Amygdala (tissue), 56 donors: ENCODE measurements around the gene PANX2.
"Not testable (repeated sequence)": the region's sequence is repeated elsewhere in the genome, so short reads cannot be mapped to it uniquely, and the experiment has no call there.

ENCODE experiments used
- DNase-seq, 56 donors: peaks; one replicate each; lab custom pipeline; 2025; lab: John Stamatoyannopoulos, UW

Gene PANX2

DNA sequence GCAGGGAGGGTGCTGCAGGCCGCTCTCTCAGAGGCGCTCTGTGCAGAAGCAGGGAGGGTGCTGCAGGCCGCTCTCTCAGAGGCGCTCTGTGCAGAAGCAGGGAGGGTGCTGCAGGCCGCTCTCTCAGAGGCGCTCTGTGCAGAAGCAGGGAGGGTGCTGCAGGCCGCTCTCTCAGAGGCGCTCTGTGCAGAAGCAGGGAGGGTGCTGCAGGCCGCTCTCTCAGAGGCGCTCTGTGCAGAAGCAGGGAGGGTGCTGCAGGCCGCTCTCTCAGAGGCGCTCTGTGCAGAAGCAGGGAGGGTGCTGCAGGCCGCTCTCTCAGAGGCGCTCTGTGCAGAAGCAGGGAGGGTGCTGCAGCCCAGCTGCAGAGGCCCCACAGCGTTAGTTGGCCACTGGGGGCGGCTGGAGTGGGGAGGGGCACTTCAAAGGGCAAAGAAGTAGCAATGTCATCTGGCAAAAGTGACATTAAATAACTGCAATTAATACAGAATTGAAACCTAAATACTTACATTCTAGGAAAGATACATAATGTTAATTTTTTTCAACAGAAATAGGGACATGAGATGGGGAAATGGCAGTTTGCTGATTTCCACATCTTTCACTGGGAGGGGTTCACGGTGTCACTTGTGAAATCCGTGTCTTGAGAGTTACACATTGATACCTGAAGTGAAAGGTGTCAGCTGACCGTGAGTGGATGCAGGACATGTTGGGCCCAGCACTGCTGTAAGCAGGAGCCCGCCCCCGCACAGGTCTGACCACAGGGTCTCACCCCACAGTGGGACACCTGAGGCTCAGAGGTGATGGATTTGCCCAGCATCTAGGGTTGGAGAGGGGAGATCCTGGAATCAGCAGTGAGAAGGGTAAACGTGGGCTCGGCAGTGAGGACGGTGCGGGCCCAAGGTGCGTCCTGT lies 23.0 kb upstream of the PANX2 start:
- DNase-seq, result not testable (repeated sequence)

DNA sequence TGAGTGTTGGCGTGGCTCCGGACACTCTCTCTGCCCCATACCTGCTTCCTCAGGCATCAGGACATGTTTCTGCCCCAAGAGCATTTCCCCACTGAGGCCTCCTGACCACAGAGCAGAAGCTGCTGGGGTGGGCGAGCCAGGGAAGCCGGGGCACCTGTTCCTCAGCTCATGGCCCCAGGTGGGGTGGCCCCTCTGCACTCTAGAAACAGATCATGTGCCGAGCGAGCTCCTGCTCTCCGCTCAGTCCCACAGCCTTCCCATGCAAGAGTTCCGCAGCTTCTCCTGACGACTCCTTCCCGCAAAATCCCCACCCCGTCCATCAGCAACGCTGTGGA lies 22.4 kb upstream of the PANX2 start:
- DNase-seq, result no peak

DNA sequence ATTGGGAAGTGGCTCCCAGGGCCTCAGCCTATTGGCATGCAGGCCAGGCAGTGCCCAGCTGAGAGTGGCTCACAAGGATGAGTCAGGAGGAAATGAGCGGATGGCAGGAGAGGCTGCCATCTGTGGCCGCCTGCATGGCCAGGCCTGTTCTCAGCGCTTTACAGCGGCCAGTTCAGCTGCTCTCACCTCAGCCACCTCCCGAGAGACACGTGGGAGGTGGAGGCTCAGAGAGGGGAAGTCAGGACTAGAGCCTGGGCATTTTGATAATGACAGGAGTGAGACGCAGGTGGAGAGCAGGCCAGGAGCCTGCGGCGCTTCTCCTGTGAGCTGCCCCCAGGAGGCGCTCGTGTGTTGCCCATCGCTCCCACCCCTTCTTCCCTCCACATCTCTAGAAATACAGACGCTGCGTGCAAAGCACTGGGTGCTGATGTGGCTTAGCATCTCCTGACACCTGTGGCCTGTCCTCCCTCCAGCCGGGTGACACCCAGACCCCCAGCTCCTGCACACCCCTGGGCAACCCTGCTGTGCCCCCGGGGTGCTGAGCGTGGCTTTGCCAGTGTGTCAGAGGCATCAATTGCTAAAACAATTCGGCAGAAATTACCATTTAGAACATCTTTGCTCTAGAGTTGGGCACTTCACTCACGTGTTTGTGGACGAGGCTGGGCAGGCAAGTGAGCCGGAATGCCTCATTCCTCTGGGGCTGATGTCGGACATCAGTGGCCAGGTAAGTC lies 21.4 kb upstream of the PANX2 start:
- peak in 8 of 56 donors; percentile 10 to 57 (median 36) for DNase-seq

DNA sequence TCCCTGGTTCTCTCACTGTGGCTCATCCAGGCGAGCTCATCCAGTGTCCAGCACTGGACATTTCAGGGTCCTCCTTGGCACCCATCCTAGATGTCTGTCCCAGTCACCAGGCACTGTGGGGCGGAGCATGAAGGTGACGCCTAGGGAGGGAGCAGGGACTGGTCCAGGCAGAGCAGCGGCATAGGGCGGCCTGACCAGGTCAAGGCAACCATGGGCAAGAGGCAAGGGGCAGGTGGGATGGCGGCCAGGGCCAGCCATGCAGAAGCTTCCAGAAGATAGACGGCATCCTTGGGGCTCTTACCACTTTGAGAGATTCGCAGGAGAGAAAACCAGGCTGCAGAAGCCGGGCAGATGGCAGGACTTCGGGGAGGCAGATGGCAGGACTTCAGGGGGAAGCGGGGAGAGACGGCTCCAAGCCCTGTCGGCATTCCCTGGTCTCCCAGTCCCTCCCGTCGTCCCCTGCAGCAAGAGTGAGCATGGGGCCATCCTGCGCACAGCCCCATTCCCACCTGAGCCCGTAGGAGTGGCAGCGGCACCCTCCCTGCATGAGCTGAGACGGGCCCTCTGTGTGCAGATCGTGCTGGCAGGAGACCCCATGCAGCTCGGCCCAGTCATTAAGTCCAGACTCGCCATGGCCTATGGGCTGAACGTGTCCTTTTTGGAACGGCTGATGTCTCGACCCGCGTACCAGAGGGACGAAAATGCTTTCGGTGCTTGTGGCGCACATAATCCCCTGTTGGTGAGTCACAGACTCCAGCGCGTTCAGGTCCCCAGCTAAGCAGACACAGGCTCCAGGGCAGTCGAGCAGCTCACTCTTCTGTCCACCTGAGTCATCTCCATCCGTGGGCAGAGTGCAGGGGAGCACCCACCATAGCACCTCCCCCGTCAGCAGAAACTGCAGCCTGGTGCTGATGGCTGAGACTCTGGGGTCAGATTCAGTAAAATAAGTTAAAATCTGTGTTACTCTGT lies 20.1 kb upstream of the PANX2 start:
- DNase-seq, result no peak

DNA sequence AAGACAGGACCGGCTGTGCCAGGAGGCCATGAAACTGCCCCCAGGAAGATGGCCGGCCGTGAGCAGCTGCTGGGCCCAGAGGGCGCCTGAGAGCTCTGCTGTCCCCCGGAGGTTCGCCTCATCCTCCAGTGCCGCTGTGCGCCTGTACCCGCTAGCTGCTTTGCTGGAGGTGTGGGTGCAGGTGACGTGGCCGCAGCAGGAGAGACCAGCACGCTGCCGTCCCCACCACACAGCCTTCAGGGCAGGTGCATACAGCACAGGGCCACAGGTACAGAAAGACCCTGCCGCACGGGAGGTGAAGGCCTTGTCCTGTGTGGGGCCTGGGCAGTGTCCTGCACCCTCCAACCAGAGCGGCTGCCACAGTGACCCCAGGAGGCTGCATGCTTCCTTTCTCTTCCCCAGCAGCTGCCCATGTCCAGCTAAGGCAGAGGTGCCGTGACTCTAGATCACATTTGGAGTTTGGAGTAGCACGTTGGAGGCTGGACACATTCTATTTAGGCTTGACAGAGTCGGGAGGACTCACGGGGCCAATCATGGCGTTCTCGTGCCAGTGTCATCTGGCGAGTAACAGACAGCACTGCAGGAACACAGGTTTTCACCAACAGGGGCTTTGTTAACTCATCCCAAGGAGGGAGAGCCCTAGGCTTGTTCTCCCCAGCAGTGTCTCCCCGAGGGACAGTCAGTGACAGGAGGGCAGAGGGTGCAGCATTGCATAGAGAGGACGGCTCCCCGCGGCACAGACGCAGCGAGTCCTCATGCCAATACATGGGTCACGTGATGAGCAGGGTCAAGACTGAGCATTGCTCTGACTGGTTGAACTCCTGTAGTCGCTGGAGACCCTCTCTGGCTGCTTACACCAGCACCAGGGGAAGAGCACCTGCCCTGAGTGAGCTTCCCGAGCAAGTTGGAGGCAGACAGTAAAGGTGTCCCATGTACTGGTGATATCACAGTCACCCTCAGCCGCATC lies 18.7 kb upstream of the PANX2 start:
- no peak for DNase-seq

DNA sequence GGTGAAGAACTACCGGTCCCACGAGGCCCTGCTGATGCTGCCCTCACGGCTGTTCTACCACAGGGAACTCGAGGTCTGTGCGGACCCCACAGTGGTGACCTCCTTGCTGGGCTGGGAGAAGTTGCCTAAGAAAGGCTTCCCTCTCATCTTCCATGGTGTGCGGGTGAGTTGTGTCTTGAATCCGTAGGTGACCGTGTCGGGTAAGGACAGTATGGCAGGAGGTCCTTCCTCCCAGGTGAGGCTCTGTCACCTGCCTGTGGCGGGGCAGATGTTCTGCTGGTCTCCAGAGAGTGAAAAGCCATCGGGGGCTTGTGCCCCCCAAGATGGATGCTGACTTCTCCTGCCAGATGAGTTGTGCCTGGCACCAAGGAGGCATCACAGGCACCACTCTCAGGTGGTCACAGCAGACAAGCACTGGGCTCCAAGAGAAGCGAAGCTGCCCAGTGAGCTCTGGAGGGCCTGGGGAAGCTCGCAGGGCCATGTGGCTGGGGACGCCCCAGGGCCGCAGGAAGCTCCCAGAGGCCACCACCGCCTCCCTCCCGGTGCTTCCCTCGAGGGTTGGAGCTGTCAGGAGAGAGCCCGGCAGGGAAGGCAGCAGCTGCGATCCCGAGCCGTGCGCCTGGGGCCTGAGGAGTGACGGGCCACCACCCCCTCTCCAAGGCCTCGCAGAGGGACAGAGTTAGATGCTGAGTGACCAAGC lies 17.3 kb upstream of the PANX2 start:
- DNase-seq, result no peak

DNA sequence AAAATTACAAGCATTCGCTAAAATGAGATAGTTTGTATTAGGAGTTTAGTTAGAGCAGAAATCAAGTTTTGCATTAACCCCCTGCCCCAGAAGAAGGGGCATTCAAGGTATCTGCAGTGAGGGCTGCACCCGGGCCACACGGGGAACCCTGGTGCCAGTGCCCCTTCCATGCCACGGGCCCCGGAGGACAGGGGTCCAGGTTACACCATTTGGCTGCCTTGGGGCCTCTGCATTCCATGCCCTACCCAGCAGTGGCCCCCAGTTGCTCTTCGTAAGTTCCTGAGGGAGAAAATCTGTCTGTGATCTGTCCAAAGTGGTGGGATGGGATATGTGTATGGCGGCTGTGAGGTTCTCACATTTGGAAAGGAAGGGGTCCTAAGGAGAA lies 16.8 kb upstream of the PANX2 start:
- DNase-seq, result no peak

DNA sequence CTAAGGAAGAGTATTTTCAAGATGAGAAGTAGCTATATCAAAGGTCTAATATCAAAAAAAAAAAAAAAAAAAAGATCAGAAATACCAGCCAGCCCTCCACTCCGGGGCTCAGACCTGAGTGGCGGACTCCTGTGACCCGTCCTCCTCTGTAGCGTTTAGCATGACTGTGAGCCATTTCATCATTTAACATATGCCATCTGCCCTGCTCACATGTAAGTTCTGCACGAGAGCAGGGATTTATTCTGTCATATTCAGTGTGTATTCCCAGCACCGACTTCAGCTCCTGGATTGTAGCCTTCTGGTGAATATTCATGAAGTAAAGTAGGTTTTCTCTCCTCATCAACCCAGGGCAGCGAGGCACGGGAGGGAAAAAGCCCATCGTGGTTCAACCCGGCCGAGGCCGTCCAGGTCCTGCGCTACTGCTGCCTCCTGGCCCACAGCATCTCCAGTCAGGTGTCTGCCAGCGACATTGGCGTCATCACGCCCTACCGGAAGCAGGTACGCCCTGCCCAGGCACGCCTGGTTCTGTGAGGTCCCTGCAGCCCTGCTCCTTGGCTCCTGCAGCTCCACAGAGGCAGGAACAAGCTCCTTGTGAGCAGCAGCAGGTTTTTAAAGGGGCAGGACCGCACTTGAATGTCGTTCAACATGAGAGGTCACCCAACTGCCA lies 12.7 kb upstream of the PANX2 start:
- DNase-seq, result no peak

DNA sequence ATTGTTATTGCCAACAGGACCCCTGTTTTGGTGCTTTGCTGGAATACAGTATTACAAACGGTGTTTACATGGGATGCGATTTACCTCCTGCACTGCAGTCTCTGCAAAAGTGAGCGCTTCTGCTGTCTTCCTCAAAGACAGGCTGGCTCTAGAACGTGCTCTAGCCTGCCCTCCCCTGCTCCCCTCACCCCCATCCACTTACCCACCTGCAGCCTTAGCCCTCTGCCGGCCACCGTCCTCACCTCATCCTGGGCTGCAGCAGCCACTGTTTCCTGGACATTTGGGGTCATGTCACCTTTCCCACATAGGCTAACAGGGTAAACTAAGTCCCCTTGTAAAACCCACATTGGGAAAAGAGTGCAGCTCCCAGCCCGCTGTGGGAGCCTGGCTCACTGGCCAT lies 9.6 kb upstream of the PANX2 start:
- no peak for DNase-seq

DNA sequence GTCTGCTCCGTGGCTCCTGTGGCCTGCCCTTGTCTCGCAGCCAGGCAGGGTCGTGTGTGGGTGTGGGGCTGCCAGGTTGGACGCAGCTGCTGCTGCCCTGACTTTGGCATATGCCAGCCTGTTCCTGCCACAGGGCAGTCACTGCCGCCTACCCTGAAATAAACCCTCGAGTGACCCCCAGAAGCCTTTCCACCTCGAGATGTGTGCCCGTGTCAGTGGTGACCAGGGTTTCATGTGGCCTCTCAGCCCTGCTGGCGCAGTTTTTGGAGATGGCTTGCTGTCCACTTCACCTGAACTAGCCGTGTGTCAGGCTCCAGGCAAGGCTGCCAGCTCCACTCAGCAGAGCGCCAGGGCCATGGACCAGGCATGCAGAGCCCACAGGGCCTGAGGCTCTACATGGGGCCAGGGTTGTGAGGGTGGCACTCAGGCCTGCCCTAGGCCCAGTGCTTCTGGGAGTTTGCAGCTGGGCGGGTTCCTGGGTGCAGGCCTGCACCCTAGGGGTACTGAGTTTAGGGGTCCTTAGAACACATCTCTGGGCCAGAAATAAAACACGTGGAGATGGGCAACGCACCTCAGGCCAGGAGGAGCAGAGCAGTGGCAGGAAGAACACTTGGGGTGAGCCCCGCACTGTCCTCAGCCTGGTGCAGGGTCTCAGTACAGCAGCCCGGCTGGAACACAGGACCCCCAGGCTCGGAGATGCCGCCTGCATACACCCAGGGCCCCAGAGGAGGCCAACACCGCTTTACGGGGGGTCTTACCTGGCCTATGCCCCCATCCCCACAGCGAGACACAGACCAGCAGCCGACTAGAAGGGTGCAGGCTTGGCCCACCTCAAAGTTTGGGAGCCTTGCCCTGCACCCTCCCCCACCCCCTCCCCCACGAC lies 8.8 kb upstream of the PANX2 start:
- no peak for DNase-seq

DNA sequence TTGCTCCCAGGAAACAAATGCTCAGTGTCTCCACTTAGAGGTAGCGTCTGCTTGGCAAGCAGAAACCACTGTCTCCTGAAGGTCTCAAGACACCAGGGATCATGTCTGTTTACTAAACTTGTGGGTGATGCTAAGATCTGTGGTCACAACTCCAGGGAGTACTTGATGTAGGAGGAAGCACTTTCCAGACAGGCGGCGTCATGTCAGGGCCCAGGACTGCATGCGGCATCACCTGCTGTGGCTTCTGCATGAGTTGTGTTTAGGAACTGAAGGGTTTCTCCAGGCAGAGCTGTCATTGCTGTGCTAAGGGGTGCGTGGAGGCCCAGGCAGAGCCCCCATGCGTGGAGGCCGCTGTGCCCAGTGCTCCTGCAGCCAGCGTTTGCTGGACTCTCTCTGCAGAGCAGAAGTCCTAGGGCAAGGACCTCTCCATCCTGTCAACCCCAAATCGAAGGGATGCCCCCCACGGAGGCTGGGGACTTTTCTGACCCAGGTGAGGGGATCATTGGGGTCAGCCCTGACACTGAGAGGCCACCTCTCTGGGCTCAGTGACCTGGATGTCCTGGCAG lies 8.1 kb upstream of the PANX2 start:
- no peak for DNase-seq

DNA sequence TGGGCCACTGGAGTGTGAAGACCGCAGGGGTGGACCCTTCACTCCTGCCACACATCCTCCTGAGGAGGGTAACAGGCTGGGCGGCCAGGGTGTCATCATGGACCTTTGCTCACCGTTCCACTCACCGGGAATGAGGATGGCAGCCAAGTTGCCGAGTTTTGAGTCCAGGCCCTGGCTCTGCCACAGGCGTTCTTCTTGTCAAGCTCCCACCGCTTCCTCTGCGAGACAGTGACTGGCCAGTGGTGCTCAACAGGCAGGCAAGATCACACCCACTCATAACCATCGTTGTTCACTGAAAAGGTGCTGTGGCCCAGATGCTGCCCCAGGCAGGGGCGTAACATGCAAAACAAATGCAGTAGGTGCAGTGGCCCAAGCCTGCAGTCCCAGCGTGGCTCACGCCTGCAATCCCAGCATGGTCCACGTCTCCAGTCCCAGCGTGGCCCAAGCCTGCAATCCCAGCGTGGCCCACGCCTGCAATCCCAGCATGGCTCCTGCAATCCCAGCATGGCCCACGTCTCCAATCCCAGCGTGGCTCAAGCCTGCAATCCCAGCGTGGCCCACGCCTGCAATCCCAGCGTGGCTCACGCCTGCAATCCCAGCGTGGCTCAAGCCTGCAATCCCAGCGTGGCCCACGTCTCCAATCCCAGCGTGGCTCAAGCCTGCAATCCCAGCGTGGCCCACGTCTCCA lies 5.0 kb upstream of the PANX2 start:
- no peak for DNase-seq

DNA sequence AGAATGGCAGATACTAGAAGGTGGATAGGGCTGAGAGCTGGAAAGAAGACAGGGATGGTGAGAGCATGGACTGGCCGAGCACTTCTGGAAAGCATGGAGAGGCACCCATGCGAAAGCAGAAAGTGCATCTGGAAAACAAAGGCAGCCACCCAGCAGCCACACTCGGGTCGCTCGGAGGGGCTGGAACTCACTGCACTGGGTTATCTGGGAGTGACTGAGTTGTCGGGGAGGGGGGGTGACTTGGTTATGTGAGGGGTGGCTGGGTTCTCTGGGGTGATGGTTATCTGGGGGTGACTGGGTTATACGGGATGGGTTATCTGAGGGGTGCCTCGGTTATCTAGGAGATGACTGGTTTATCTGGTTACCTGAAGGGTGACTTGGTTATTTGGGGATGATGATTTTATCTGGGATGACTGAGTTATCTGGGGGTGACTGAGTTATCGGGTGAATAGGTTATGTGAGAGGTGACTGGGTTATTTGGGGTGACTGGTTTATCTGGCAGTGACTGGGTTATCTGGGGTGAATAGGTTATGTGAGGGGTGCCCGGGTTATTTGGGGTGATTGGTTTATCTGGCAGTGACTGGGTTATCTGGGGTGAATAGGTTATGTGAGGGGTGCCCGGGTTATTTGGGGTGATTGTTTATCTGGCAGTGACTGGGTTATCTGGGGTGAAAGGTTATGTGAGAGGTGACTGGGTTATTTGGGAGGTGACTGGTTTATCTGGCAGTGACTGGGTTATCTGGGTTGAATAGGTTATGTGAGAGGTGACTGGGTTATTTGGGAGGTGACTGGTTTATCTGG lies 2.6 kb upstream of the PANX2 start:
- no peak for DNase-seq

DNA sequence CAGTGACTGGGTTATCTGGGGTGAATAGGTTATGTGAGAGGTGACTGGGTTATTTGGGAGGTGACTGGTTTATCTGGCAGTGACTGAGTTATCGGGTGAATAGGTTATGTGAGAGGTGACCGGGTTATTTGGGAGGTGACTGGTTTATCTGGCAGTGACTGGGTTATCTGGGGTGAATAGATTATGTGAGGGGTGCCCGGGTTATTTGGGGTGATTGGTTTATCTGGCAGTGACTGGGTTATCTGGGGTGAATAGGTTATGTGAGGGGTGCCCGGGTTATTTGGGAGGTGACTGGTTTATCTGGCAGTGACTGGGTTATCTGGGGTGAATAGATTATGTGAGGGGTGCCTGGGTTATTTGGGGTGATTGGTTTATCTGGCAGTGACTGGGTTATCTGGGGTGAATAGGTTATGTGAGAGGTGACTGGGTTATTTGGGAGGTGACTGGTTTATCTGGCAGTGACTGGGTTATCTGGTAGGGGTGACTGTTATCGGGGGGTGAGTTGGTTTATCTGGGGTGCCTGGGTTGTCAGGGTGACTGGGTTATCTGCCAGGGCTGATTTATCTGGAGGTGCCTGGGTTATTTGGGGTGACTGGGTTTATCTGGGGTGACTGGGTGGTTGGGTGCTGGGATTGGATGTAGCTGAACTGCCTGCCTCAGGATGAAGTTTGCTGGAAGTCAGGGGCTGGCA lies 1.9 kb upstream of the PANX2 start:
- DNase-seq, result not testable (repeated sequence)

DNA sequence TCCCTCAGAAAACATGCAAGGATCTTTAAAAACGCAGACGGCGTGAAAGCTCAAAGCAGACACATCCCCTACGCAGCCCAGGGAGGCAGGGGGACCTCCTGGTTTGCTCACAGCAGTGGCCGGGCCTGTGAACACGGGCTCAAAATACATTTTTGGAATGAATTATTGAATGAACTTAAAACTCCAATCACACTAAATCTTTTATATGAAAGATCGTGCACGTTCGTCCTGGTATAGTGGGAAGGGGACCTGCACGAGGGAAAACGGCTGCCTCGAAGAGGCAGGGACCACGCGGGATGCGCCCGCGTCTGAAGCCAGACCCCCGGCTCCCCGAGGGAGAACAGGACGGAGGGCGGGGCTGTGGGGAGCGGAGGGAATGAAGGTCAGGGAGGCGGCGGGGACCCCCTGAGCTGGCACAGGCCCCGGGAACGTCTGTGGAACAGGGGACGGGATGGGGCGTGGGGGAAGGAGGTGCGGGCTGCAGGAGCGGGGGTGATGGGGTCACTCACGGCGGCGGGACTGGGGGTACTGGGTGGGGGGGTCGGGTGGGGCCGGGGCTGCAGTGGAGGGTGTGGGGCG lies 1.3 kb upstream of the PANX2 start:
- no peak for DNase-seq
